Liver (tissue), 9 donors: ENCODE measurements around the gene SYMPK. TPM values are rescaled to one million over a fixed set of nuclear protein-coding genes. Genes with fewer than 3 reads are reported as not detected.

Source experiments
- DNase-seq: peaks from one replicate; pipeline ENCODE4 v3.0.0-alpha.2; 2017; ENCODE audit warnings: low spot score
- H3K27ac ChIP-seq, 2 donors: one replicate each; pipeline ENCODE4 v1.7.0; 2013; ENCODE audit warnings: inconsistent platforms in 2 of 2, low read length in 2 of 2, control low read depth in 1 of 2, low read depth in 1 of 2, mild to moderate bottlenecking in 1 of 2
- H3K27me3 ChIP-seq, 4 donors: one replicate each; pipeline versions ENCODE4 v1.6.1 to v1.7.0; 2013; ENCODE audit warnings: low read length in 3 of 4, inconsistent platforms in 1 of 4, mild to moderate bottlenecking in 1 of 4, moderate library complexity in 1 of 4; ENCODE audit not compliant: control insufficient read depth in 4 of 4, insufficient read depth in 4 of 4
- H3K36me3 ChIP-seq, 4 donors: one replicate each; pipeline versions ENCODE4 v1.6.1 to v1.7.0; 2013; ENCODE audit warnings: low read length in 3 of 4, mild to moderate bottlenecking in 3 of 4, low read depth in 1 of 4, moderate library complexity in 1 of 4; ENCODE audit not compliant: control insufficient read depth in 4 of 4, insufficient read depth in 3 of 4
- H3K4me1 ChIP-seq, 4 donors: one replicate each; pipeline versions ENCODE4 v1.6.1 to v1.7.0; 2013; ENCODE audit warnings: low read length in 3 of 4, mild to moderate bottlenecking in 3 of 4, moderate library complexity in 1 of 4; ENCODE audit not compliant: control insufficient read depth in 4 of 4, insufficient read depth in 4 of 4
- H3K4me3 ChIP-seq, 3 donors: one replicate each; pipeline versions ENCODE4 v1.6.1 to v1.7.0; 2013; ENCODE audit warnings: low read length in 3 of 3, control low read depth in 1 of 3, low read depth in 1 of 3, mild to moderate bottlenecking in 1 of 3
- H3K9ac ChIP-seq, 2 donors: one replicate each; pipeline ENCODE4 v1.7.0; 2013; ENCODE audit warnings: low read length in 2 of 2, mild to moderate bottlenecking in 2 of 2, moderate library complexity in 2 of 2, control low read depth in 1 of 2, low read depth in 1 of 2
- H3K9me3 ChIP-seq, 4 donors: one replicate each; pipeline versions ENCODE4 v1.6.1 to v1.7.0; 2013; ENCODE audit warnings: low read length in 3 of 4; ENCODE audit not compliant: control insufficient read depth in 4 of 4
- ATF3 ChIP-seq: IDR thresholded peaks from 2 replicates; pipeline ENCODE4 v1.6.1; 2016; ENCODE audit warnings: antibody characterized with exemption
- CTCF ChIP-seq: fragments of 150-350 bp; IDR thresholded peaks from 2 replicates; pipeline ENCODE4 v1.5.1; 2017; ENCODE audit warnings: improper control_type of control experiment, low read depth, low read length; ENCODE audit not compliant: missing input control
- EGR1 ChIP-seq, 2 donors: IDR thresholded peaks; 2 replicates each; pipeline ENCODE4 v1.6.1; 2016 to 2018; ENCODE audit warnings: antibody characterized with exemption in 2 of 2, low read depth in 2 of 2
- FOXA1 ChIP-seq: IDR thresholded peaks from 2 replicates; pipeline ENCODE4 v1.6.1; 2016; ENCODE audit warnings: antibody characterized with exemption
- GABPA ChIP-seq, 2 donors: IDR thresholded peaks in 1 of 2; conservative IDR thresholded peaks in 1 of 2; 2 replicates each; pipeline ENCODE4 v1.6.1; 2016; ENCODE audit warnings: antibody characterized with exemption in 2 of 2, mild to moderate bottlenecking in 1 of 2, moderate library complexity in 1 of 2
- HNF4A ChIP-seq, 2 donors: conservative IDR thresholded peaks; 2 replicates each; pipeline ENCODE4 v1.6.1; 2016; ENCODE audit warnings: antibody characterized with exemption in 2 of 2, mild to moderate bottlenecking in 2 of 2
- HNF4G ChIP-seq: IDR thresholded peaks from 2 replicates; pipeline ENCODE4 v1.6.1; 2016; ENCODE audit warnings: antibody characterized with exemption
- JUND ChIP-seq, 2 donors: IDR thresholded peaks; 2 replicates each; pipeline ENCODE4 v1.6.1; 2016; ENCODE audit warnings: antibody characterized with exemption in 2 of 2
- NR2F2 ChIP-seq: IDR thresholded peaks from 2 replicates; pipeline ENCODE4 v1.6.1; 2016; ENCODE audit warnings: antibody characterized with exemption
- RAD21 ChIP-seq, 2 donors: IDR thresholded peaks; 2 replicates each; pipeline ENCODE4 v1.6.1; 2016; ENCODE audit warnings: antibody characterized with exemption in 2 of 2, mild to moderate bottlenecking in 2 of 2
- SP1 ChIP-seq: IDR thresholded peaks from 2 replicates; pipeline ENCODE4 v1.6.1; 2018; ENCODE audit warnings: antibody characterized with exemption, mild to moderate bottlenecking
- TAF1 ChIP-seq: conservative IDR thresholded peaks from 2 replicates; pipeline ENCODE4 v1.6.1; 2016; ENCODE audit warnings: antibody characterized with exemption, mild to moderate bottlenecking
- YY1 ChIP-seq: IDR thresholded peaks from 2 replicates; pipeline ENCODE4 v1.6.1; 2016; ENCODE audit warnings: antibody characterized with exemption, mild to moderate bottlenecking
- ZBTB33 ChIP-seq: IDR thresholded peaks from 2 replicates; pipeline ENCODE4 v1.6.1; 2016; ENCODE audit warnings: antibody characterized with exemption
- WGBS: extraction: QIAGEN DNeasy Blood & Tissue Kit; methylation state at CpG from one replicate; pipeline ENCODE4 v1.1.7; 2013; 5-methylcytosine and 5-hydroxymethylcytosine counted together
- polyA plus RNA-seq, 2 donors: library from polyadenylated mRNA; stranded (reverse) in 1 of 2; unstranded in 1 of 2; fragments of 200-250 nt in 1 of 2; fragments of >200 nt in 1 of 2; fragmentation: Nextera tagmentation in 1 of 2; extraction: Ambion mirVana in 1 of 2; gene quantifications; one replicate each; pipeline versions ENCODE4 v1.2.1 to v1.2.3, GENCODE V29; 2013 to 2015
- total RNA-seq, 2 donors: library from RNA; depleted of rRNA; stranded (reverse); fragments of >200 nt; gene quantifications; one replicate each; pipeline ENCODE4 v1.2.3, GENCODE V29; 2014
- TF ChIP-seq, protein P1 (sequence below): IDR thresholded peaks from 2 replicates; pipeline ENCODE4 v1.6.1; 2016; ENCODE audit warnings: antibody characterized with exemption, mild to moderate bottlenecking
- TF ChIP-seq, protein P2 (sequence below): IDR thresholded peaks from 2 replicates; pipeline ENCODE4 v1.6.1; 2016; ENCODE audit warnings: antibody characterized with exemption
- donor health status: healthy.
- donor health status: healthy.
- donor health status: healthy.
- donor health status: healthy.
- donor health status: healthy.

Gene SYMPK
- total and polyA plus RNA-seq, 4 donors = 5.5 to 26.1 (median 24.1) TPM

DNA sequence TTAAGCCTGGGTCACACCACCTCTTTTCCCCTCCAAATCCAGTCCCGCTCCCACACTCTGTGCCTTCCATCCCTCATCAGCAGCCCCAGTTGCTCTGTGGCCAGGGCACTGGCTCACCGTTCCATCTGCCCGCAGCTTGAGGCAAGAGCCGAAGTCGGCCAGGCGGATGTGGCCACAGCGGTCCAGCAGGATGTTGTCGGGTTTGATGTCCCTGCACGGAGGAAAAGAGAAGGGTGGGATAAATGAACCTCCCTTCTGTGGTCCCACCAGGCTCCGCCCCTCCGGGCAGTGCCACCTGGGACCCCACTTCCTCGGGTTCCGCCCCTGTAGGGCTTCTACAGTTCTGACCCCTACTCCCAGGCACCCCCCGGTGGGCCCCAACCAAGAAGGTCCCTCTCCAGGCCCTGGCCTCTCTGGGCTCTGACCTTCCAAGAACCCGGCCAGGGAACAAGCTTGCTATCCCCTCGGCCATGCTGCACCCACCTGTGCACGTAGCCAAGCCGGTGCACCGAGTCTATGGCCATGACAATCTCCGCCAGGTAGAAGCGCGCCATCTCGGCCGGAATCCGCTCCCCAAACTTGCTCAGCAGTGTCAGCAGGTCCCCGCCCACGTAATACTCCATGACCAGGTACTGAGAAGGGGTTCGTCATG is 84.8 kb downstream of the SYMPK start:
- no peaks in the 10 kb centered on the region for H3K36me3 ChIP-seq
- H3K27me3 ChIP-seq = no peaks in the 10 kb centered on the region
- H3K4me1 ChIP-seq = peaks cover 3 to 28% (median 10%) of the 10 kb centered on the region in 4 donors
- no peak for TF ChIP-seq YY1
- TF ChIP-seq FOXA1 = no peak
- no peak for TF ChIP-seq HNF4G
- TF ChIP-seq HNF4A (conservative IDR thresholded peaks at IDR 0.05) = no peak
- TF ChIP-seq EGR1 (IDR thresholded peaks at IDR 0.05; ENCODE audit: low read depth in 2 of 2) = no peak
- no peak for TF ChIP-seq ATF3
- TF ChIP-seq ZBTB33 = no peak
- no peak for TF ChIP-seq RAD21 (IDR thresholded peaks at IDR 0.05)
- no peak for TF ChIP-seq CTCF
- no peak for TF ChIP-seq TAF1
- no peak for TF ChIP-seq SP1
- TF ChIP-seq, protein P1, sequence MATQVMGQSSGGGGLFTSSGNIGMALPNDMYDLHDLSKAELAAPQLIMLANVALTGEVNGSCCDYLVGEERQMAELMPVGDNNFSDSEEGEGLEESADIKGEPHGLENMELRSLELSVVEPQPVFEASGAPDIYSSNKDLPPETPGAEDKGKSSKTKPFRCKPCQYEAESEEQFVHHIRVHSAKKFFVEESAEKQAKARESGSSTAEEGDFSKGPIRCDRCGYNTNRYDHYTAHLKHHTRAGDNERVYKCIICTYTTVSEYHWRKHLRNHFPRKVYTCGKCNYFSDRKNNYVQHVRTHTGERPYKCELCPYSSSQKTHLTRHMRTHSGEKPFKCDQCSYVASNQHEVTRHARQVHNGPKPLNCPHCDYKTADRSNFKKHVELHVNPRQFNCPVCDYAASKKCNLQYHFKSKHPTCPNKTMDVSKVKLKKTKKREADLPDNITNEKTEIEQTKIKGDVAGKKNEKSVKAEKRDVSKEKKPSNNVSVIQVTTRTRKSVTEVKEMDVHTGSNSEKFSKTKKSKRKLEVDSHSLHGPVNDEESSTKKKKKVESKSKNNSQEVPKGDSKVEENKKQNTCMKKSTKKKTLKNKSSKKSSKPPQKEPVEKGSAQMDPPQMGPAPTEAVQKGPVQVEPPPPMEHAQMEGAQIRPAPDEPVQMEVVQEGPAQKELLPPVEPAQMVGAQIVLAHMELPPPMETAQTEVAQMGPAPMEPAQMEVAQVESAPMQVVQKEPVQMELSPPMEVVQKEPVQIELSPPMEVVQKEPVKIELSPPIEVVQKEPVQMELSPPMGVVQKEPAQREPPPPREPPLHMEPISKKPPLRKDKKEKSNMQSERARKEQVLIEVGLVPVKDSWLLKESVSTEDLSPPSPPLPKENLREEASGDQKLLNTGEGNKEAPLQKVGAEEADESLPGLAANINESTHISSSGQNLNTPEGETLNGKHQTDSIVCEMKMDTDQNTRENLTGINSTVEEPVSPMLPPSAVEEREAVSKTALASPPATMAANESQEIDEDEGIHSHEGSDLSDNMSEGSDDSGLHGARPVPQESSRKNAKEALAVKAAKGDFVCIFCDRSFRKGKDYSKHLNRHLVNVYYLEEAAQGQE = no peak
- TF ChIP-seq GABPA (IDR thresholded peaks at IDR 0.05 in 1 of 2, conservative IDR thresholded peaks at IDR 0.05 in 1 of 2) = no peak
- TF ChIP-seq, protein P2, sequence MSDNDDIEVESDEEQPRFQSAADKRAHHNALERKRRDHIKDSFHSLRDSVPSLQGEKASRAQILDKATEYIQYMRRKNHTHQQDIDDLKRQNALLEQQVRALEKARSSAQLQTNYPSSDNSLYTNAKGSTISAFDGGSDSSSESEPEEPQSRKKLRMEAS = no peak
- no peak for TF ChIP-seq NR2F2
- no peak for TF ChIP-seq JUND (IDR thresholded peaks at IDR 0.05)
- no peaks in the 10 kb centered on the region for H3K9me3 ChIP-seq
- no peak overlapping the region for H3K27ac ChIP-seq
- DNase-seq = no peak
- no peak overlapping the region for H3K4me3 ChIP-seq
- 96% methylated on average over 28 of the region's 28 CpGs for WGBS
- H3K9ac ChIP-seq = no peak overlapping the region
